Nephron progenitor cell (in vitro differentiated cells): ENCODE results near the gene PMVK.
"Not testable (repeated sequence)": the region's sequence is repeated elsewhere in the genome, so short reads cannot be mapped to it uniquely, and the experiment has no call there.

Experiments
- DNase-seq: peaks from one replicate; pipeline ENCODE4 v3.0.0; 2021
- H3K27ac Mint-ChIP-seq: 2 replicates; pipeline ENCODE4 v1.8.0; 2021; ENCODE audit warnings: mild to moderate bottlenecking, moderate library complexity, mixed read lengths
- H3K27me3 Mint-ChIP-seq: 2 replicates; pipeline ENCODE4 v1.8.0; 2021; ENCODE audit warnings: mild to moderate bottlenecking, low read depth, mixed read lengths; ENCODE audit not compliant: poor library complexity
- H3K36me3 Mint-ChIP-seq: 2 replicates; pipeline ENCODE4 v1.8.0; 2021; ENCODE audit warnings: low read depth, mixed read lengths
- H3K4me1 Mint-ChIP-seq: 2 replicates; pipeline ENCODE4 v1.8.0; 2021; ENCODE audit warnings: mixed read lengths
- H3K4me3 Mint-ChIP-seq: 2 replicates; pipeline ENCODE4 v1.8.0; 2021; ENCODE audit warnings: mild to moderate bottlenecking, moderate library complexity, mixed read lengths
- H3K9me3 Mint-ChIP-seq: 2 replicates; pipeline ENCODE4 v1.8.0; 2021; ENCODE audit warnings: mild to moderate bottlenecking, moderate library complexity, mixed read lengths
- CTCF ChIP-seq: fragments of 200-600 bp; sonication (generic); IDR thresholded peaks from 2 replicates; pipeline ENCODE4 v1.5.0; 2021; ENCODE audit warnings: antibody characterized with exemption

The PMVK gene

DNA sequence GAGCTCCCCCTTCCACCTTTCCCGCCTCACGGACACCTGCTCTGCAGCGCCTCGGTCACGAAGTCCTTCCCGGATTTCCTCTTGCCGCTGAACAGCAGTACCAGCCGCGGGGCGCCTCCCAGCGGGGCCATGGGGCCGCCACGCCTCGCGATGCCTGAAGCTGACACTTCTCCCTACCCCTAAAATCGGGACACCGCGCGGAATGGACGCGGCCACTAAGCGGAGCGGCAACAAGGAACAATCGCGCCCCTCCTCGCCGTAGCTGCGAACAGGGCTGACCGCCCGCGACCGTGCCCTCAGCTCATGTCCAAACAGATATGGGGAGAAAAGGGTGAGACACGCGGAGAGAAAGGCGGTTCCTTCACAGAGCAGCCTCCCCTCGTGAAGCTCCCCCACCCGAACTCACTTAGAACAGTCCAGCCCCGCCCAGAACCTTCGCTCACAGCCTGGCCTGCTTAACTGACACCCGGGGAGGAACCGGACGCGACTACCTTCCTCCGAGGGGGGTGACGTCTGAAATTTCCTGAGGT lies at the start of gene PMVK:
Gene PMVK, minus strand, starts transcription at position 165 of the 530 bp plus-strand sequence. Its CDS starts 34 bp downstream, at position 131.
- H3K27me3 Mint-ChIP-seq: peaks cover 8% of the 10 kb centered on the region
- no peaks in the 10 kb centered on the region for H3K9me3 Mint-ChIP-seq
- H3K4me3 Mint-ChIP-seq: peak within 1 kb of the TSS; percentile 84
- H3K4me1 Mint-ChIP-seq: peaks cover 48% of the 10 kb centered on the region
- peak; percentile 92 for DNase-seq
- TF ChIP-seq CTCF: peak; percentile 18
- no peaks in the 10 kb centered on the region for H3K36me3 Mint-ChIP-seq
- peak within 1 kb of the TSS; percentile 100 for H3K27ac Mint-ChIP-seq

- DNase-seq: no peak
- H3K27me3 Mint-ChIP-seq: no peaks in the 10 kb centered on the region
- H3K27ac Mint-ChIP-seq: peak overlapping the region; percentile 91
- no peaks in the 10 kb centered on the region for H3K9me3 Mint-ChIP-seq
- H3K36me3 Mint-ChIP-seq: peaks cover 44% of the 10 kb centered on the region
- H3K4me3 Mint-ChIP-seq: no peak overlapping the region
- H3K4me1 Mint-ChIP-seq: peaks cover 12% of the 10 kb centered on the region
- no peak for TF ChIP-seq CTCF
Measured at GRCh38 chr1:154983776-154984466, 47.4 kb upstream of the PMVK start.

GRCh38 chr1:154982897-154983648 lies 46.6 kb upstream of the PMVK start, which contains the start of gene FLAD1:
Gene FLAD1 (plus strand): TSS chr1:154983344. CDS start chr1:154983695, 351 bp downstream.
- H3K4me1 Mint-ChIP-seq: peaks cover 10% of the 10 kb centered on the region
- peak; percentile 93 for DNase-seq
- H3K27ac Mint-ChIP-seq: peak within 1 kb of the TSS; percentile 91
- TF ChIP-seq CTCF: no peak
- H3K36me3 Mint-ChIP-seq: peaks cover 39% of the 10 kb centered on the region
- no peaks in the 10 kb centered on the region for H3K9me3 Mint-ChIP-seq
- no peaks in the 10 kb centered on the region for H3K27me3 Mint-ChIP-seq
- no peak within 1 kb of the TSS for H3K4me3 Mint-ChIP-seq

- Mint-ChIP-seq H3K27me3 (no peaks in the 10 kb centered on the region), H3K4me3 (no peak overlapping the region), H3K27ac (no peak overlapping the region), H3K4me1 (peaks cover 10% of the 10 kb centered on the region), H3K9me3 (no peaks in the 10 kb centered on the region), H3K36me3 (peaks cover 42% of the 10 kb centered on the region)
- no peak for DNase-seq
- TF ChIP-seq CTCF: no peak
Measured at GRCh38 chr1:154982341-154982740, 45.8 kb upstream of the PMVK start.

GRCh38 chr1:154978360-154978759 lies 41.8 kb upstream of the PMVK start:
- H3K27me3 Mint-ChIP-seq: no peaks in the 10 kb centered on the region
- no peak for TF ChIP-seq CTCF
- H3K9me3 Mint-ChIP-seq: no peaks in the 10 kb centered on the region
- H3K4me3 Mint-ChIP-seq: no peak overlapping the region
- no peaks in the 10 kb centered on the region for H3K4me1 Mint-ChIP-seq
- H3K36me3 Mint-ChIP-seq: peaks cover 33% of the 10 kb centered on the region
- no peak for DNase-seq
- H3K27ac Mint-ChIP-seq: no peak overlapping the region

DNA sequence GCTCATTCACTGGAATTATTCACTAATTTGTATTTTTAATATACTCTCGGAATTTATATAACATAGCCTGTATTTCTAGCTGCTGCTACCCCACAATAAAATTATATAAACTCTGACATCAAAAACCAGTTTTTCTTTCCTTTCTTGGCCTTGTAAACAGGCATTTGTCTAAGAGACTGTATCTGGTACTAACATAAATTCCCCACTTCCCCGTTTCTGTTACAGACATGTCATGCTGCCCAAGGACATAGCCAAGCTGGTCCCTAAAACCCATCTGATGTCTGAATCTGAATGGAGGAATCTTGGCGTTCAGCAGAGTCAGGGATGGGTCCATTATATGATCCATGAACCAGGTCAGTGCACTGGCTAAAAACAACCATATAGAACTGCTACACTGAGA lies 41.2 kb upstream of the PMVK start:
- H3K4me3 Mint-ChIP-seq: peak overlapping the region; percentile 29
- H3K4me1 Mint-ChIP-seq, H3K9me3 Mint-ChIP-seq, DNase-seq, H3K27me3 Mint-ChIP-seq: not testable (repeated sequence)
- peak overlapping the region; percentile 83 for H3K27ac Mint-ChIP-seq
- peaks cover 33% of the 10 kb centered on the region for H3K36me3 Mint-ChIP-seq
